GM23338 (cell line): ENCODE results near the gene SKP1. TPM values are rescaled to one million over a fixed set of nuclear protein-coding genes. Genes with fewer than 3 reads are reported as not detected.
A peak's percentile ranks its signal among the peaks of the same experiment; 100 is the strongest.

ENCODE experiments used
- ATAC-seq: fragments of 200-7000 bp; cut with Tn5 transposase; 3 replicates; pipeline ENCODE4 v1.9.1; 2020
- DNase-seq: peaks from one replicate; pipeline ENCODE4 v3.0.0-alpha.2; 2015; ENCODE audit warnings: low spot score
- H2AFZ ChIP-seq: fragments of 200-600 bp; sonication (generic); 2 replicates; pipeline ENCODE4 v1.8.0; 2016; ENCODE audit warnings: antibody characterized with exemption, mild to moderate bottlenecking, moderate library complexity
- H3F3A ChIP-seq: fragments of 200-600 bp; sonication (generic); replicated peaks from 2 replicates; pipeline ENCODE4 v1.8.0; 2017; ENCODE audit warnings: antibody characterized with exemption, mixed run types, low read depth
- H3K27ac ChIP-seq: fragments of 200-600 bp; sonication (generic); 2 replicates; pipeline ENCODE4 v1.6.1; 2016; ENCODE audit warnings: low read depth
- H3K27me3 ChIP-seq: fragments of 200-600 bp; sonication (generic); 2 replicates; pipeline ENCODE4 v1.8.0; 2016; ENCODE audit warnings: mild to moderate bottlenecking, mixed run types, moderate library complexity; ENCODE audit not compliant: insufficient read depth
- H3K36me3 ChIP-seq: fragments of 200-600 bp; sonication (generic); 2 replicates; pipeline ENCODE4 v1.8.0; 2016; ENCODE audit warnings: mild to moderate bottlenecking; ENCODE audit not compliant: insufficient read depth
- H3K4me1 ChIP-seq: fragments of 200-600 bp; sonication (generic); 2 replicates; pipeline ENCODE4 v1.8.0; 2016; ENCODE audit warnings: mild to moderate bottlenecking, moderate library complexity; ENCODE audit not compliant: insufficient read depth
- H3K4me2 ChIP-seq: fragments of 200-600 bp; sonication (generic); 2 replicates; pipeline ENCODE4 v1.7.1; 2017; ENCODE audit warnings: mixed run types
- H3K4me3 ChIP-seq: fragments of 200-600 bp; sonication (generic); 2 replicates; pipeline ENCODE4 v1.6.1; 2016; ENCODE audit warnings: mixed run types
- H3K79me2 ChIP-seq: fragments of 200-600 bp; sonication (generic); replicated peaks from 2 replicates; pipeline ENCODE4 v1.8.0; 2017; ENCODE audit warnings: mild to moderate bottlenecking; ENCODE audit not compliant: insufficient read depth
- H3K9me2 ChIP-seq: fragments of 200-600 bp; sonication (generic); 2 replicates; pipeline ENCODE4 v1.8.0; 2017; ENCODE audit not compliant: insufficient read depth
- H4K20me1 ChIP-seq: fragments of 200-600 bp; sonication (generic); replicated peaks from 2 replicates; pipeline ENCODE4 v1.8.0; 2017; ENCODE audit warnings: mild to moderate bottlenecking; ENCODE audit not compliant: insufficient read depth
- H3K27ac Mint-ChIP-seq: 2 replicates; pipeline ENCODE4 v1.8.0; 2020; ENCODE audit warnings: inconsistent platforms, mild to moderate bottlenecking, moderate library complexity, mixed read lengths
- H3K27me3 Mint-ChIP-seq: 3 replicates; pipeline ENCODE4 v1.8.0; 2022; ENCODE audit warnings: low read depth, mild to moderate bottlenecking, moderate library complexity, mixed read lengths, inconsistent platforms; ENCODE audit not compliant: insufficient read depth, poor library complexity
- H3K36me3 Mint-ChIP-seq: 3 replicates; pipeline ENCODE4 v1.8.0; 2021; ENCODE audit warnings: low read depth, mild to moderate bottlenecking, inconsistent platforms, moderate library complexity, mixed read lengths
- H3K4me1 Mint-ChIP-seq: 3 replicates; pipeline ENCODE4 v1.8.0; 2020; ENCODE audit warnings: mild to moderate bottlenecking, inconsistent platforms, mixed read lengths
- H3K4me3 Mint-ChIP-seq: 3 replicates; pipeline ENCODE4 v1.8.0; 2021; ENCODE audit warnings: moderate library complexity, mild to moderate bottlenecking, inconsistent platforms, mixed read lengths
- H3K9me3 Mint-ChIP-seq: 3 replicates; pipeline ENCODE4 v1.8.0; 2020; ENCODE audit warnings: moderate library complexity, mild to moderate bottlenecking, inconsistent platforms, mixed read lengths
- CREB1 ChIP-seq: fragments of 250-450 bp; sonication (Bioruptor Pico); IDR thresholded peaks from 2 replicates; pipeline ENCODE4 v1.5.0; 2020; ENCODE audit warnings: low read depth, mild to moderate bottlenecking, moderate library complexity
- EZH2 ChIP-seq: fragments of 200-600 bp; sonication (generic); IDR thresholded peaks from one replicate; pipeline ENCODE4 v1.8.0; 2017; ENCODE audit warnings: antibody characterized with exemption, mild to moderate bottlenecking, low read depth; ENCODE audit not compliant: unreplicated experiment
- EZH2phosphoT487 ChIP-seq: fragments of 200-600 bp; sonication (generic); IDR thresholded peaks from one replicate; pipeline ENCODE4 v1.8.1; 2018; ENCODE audit warnings: antibody characterized with exemption; ENCODE audit not compliant: unreplicated experiment
- JUNB ChIP-seq: IDR thresholded peaks from one replicate; pipeline ENCODE4 v1.6.1; 2016; ENCODE audit warnings: antibody characterized with exemption; ENCODE audit not compliant: unreplicated experiment
- NANOG ChIP-seq: IDR thresholded peaks from 2 replicates; pipeline ENCODE4 v1.6.1; 2016; ENCODE audit warnings: antibody characterized with exemption, borderline replicate concordance
- POLR2AphosphoS5 ChIP-seq: IDR thresholded peaks from 2 replicates; pipeline ENCODE4 v1.6.1; 2016; ENCODE audit warnings: antibody characterized with exemption, low read depth
- STAT1 ChIP-seq: IDR thresholded peaks from one replicate; pipeline ENCODE4 v1.6.1; 2016; ENCODE audit warnings: antibody characterized with exemption; ENCODE audit not compliant: unreplicated experiment
- polyA plus RNA-seq: library from polyadenylated mRNA; unstranded; fragments of >200 nt; fragmentation: Nextera tagmentation; extraction: Ambion mirVana; gene quantifications from 2 replicates; pipeline ENCODE4 v1.2.1, GENCODE V29; 2016
- total RNA-seq: library from RNA; depleted of rRNA; stranded (reverse); fragments of >200 nt; shearing (Covaris generic); gene quantifications from 2 replicates; pipeline ENCODE4 v1.2.3, GENCODE V29; 2014
- TF ChIP-seq, protein P1 (sequence below): IDR thresholded peaks from 2 replicates; pipeline ENCODE4 v1.6.1; 2016; ENCODE audit warnings: antibody characterized with exemption
- TF ChIP-seq, protein P2 (sequence below), 2 experiments: fragments of 200-600 bp in 1 of 2; sonication (generic) in 1 of 2; conservative IDR thresholded peaks; 2 replicates each; pipeline versions ENCODE4 v1.5.1 to v1.6.1; 2016 to 2017; ENCODE audit warnings: antibody characterized with exemption in 2 of 2, low read depth in 2 of 2, mild to moderate bottlenecking in 2 of 2, moderate library complexity in 1 of 2
- TF ChIP-seq, protein P3 (sequence below): IDR thresholded peaks from one replicate; pipeline ENCODE4 v1.6.1; 2018; ENCODE audit warnings: antibody characterized with exemption; ENCODE audit not compliant: unreplicated experiment

The SKP1 gene
- total and polyA plus RNA-seq, 2 experiments from 2014 or later, result 244 to 440 TPM

DNA sequence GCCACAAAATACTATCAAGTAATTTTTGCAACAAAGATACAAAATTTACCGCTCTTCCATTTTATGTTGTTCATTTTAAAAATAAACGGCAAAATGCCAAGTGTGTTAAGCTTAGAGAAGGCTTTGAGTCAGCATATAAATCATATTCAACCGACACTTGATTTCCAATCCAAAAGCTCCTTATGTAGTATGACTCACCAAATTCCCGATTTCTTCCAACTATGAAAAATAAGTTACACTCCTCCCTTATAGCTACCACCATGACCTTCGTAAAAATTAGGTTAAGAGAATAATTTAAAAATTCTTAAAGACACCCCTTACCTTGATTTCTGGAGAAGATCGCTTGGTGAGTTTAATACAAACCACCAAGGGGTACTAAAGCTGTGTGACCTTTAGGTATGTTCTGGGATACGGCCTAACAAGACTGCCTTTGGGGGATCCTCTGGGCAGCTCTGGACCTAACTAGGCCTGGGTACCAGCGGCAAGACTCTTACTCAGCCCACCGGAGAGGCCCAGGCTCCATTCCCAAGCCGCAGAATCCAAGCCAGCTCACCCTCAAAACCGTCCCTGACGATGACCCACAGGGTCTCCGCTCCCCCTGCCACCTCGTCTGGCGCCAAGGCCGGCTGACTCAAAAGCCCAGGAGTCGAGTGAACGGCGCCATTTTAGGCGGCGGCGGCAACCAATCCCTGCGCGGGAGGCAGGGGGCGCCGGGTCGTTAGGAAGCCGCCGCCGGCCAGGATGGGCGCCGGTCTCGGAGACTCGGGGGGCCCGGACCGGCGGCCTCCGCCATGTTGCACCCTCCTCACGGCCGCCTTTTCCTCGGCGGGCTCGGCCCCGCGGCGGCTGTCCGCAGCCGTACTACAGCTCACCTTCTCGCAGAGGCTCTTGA lies 48.4 kb upstream of the SKP1 start:
- DNase-seq (peak; percentile 90), ATAC-seq (peak; percentile 56)
- peak overlapping the region; percentile 100 for H3K27ac ChIP-seq
- TF ChIP-seq NANOG (no peak), CREB1 (CRISPR knock-in tag) (0 out of 2 replicates have a peak, but pooled peaks have one; percentile 16), EZH2 (no peak), JUNB (no peak), POLR2AphosphoS5 (no peak), EZH2phosphoT487 (no peak), STAT1 (no peak)
- TF ChIP-seq, protein P1, sequence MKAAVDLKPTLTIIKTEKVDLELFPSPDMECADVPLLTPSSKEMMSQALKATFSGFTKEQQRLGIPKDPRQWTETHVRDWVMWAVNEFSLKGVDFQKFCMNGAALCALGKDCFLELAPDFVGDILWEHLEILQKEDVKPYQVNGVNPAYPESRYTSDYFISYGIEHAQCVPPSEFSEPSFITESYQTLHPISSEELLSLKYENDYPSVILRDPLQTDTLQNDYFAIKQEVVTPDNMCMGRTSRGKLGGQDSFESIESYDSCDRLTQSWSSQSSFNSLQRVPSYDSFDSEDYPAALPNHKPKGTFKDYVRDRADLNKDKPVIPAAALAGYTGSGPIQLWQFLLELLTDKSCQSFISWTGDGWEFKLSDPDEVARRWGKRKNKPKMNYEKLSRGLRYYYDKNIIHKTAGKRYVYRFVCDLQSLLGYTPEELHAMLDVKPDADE, result no peak
- TF ChIP-seq, protein P2, sequence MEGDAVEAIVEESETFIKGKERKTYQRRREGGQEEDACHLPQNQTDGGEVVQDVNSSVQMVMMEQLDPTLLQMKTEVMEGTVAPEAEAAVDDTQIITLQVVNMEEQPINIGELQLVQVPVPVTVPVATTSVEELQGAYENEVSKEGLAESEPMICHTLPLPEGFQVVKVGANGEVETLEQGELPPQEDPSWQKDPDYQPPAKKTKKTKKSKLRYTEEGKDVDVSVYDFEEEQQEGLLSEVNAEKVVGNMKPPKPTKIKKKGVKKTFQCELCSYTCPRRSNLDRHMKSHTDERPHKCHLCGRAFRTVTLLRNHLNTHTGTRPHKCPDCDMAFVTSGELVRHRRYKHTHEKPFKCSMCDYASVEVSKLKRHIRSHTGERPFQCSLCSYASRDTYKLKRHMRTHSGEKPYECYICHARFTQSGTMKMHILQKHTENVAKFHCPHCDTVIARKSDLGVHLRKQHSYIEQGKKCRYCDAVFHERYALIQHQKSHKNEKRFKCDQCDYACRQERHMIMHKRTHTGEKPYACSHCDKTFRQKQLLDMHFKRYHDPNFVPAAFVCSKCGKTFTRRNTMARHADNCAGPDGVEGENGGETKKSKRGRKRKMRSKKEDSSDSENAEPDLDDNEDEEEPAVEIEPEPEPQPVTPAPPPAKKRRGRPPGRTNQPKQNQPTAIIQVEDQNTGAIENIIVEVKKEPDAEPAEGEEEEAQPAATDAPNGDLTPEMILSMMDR (conservative IDR thresholded peaks at IDR 0.05; ENCODE audit: low read depth in 2 of 2), result peak in 1 of 2 experiments; percentile 28; a peak in 2 of 4 replicates
- TF ChIP-seq, protein P3, sequence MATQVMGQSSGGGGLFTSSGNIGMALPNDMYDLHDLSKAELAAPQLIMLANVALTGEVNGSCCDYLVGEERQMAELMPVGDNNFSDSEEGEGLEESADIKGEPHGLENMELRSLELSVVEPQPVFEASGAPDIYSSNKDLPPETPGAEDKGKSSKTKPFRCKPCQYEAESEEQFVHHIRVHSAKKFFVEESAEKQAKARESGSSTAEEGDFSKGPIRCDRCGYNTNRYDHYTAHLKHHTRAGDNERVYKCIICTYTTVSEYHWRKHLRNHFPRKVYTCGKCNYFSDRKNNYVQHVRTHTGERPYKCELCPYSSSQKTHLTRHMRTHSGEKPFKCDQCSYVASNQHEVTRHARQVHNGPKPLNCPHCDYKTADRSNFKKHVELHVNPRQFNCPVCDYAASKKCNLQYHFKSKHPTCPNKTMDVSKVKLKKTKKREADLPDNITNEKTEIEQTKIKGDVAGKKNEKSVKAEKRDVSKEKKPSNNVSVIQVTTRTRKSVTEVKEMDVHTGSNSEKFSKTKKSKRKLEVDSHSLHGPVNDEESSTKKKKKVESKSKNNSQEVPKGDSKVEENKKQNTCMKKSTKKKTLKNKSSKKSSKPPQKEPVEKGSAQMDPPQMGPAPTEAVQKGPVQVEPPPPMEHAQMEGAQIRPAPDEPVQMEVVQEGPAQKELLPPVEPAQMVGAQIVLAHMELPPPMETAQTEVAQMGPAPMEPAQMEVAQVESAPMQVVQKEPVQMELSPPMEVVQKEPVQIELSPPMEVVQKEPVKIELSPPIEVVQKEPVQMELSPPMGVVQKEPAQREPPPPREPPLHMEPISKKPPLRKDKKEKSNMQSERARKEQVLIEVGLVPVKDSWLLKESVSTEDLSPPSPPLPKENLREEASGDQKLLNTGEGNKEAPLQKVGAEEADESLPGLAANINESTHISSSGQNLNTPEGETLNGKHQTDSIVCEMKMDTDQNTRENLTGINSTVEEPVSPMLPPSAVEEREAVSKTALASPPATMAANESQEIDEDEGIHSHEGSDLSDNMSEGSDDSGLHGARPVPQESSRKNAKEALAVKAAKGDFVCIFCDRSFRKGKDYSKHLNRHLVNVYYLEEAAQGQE, result no peak
- H3K27me3 Mint-ChIP-seq, result peaks cover 13% of the 10 kb centered on the region
- no peaks in the 10 kb centered on the region; the same call in 2 of the 3 replicates for H3K9me3 Mint-ChIP-seq
- peak overlapping the region; percentile 89 for H3K4me2 ChIP-seq
- peaks cover 47% of the 10 kb centered on the region for H4K20me1 ChIP-seq
- peak overlapping the region; percentile 99 for H3K27ac Mint-ChIP-seq
- no peaks in the 10 kb centered on the region; the same call in 1 of the 2 replicates for H3F3A ChIP-seq
- peaks cover 41% of the 10 kb centered on the region for H3K4me1 Mint-ChIP-seq
- H3K36me3 Mint-ChIP-seq, result peaks cover 37% of the 10 kb centered on the region
- no peaks in the 10 kb centered on the region for H3K27me3 ChIP-seq
- H3K36me3 ChIP-seq, result no peaks in the 10 kb centered on the region
- H3K9me2 ChIP-seq, result no peaks in the 10 kb centered on the region
- H3K4me3 ChIP-seq, result peak overlapping the region; percentile 92
- H3K79me2 ChIP-seq, result peaks cover 61% of the 10 kb centered on the region
- H2AFZ ChIP-seq, result no peak overlapping the region
- peaks cover 42% of the 10 kb centered on the region for H3K4me1 ChIP-seq
- H3K4me3 Mint-ChIP-seq, result peak overlapping the region; percentile 98
